Rectal smooth muscle tissue (tissue), 1 donor: ENCODE measurements around the gene C1QL1.
"Not testable (repeated sequence)": the region's sequence is repeated elsewhere in the genome, so short reads cannot be mapped to it uniquely, and the experiment has no call there.

Experiments
- H3K27ac ChIP-seq: one replicate; pipeline ENCODE4 v1.7.0; 2013; ENCODE audit warnings: low read depth, low read length, inconsistent platforms
- H3K27me3 ChIP-seq: one replicate; pipeline ENCODE4 v1.7.0; 2013; ENCODE audit warnings: low read length; ENCODE audit not compliant: control insufficient read depth, insufficient read depth
- H3K36me3 ChIP-seq: one replicate; pipeline ENCODE4 v1.7.0; 2013; ENCODE audit warnings: low read length; ENCODE audit not compliant: control insufficient read depth, insufficient read depth
- H3K4me1 ChIP-seq: one replicate; pipeline ENCODE4 v1.7.0; 2013; ENCODE audit warnings: low read length; ENCODE audit not compliant: control insufficient read depth, insufficient read depth
- H3K4me3 ChIP-seq: one replicate; pipeline ENCODE4 v1.7.0; 2013; ENCODE audit warnings: low read length
- H3K9ac ChIP-seq: one replicate; pipeline ENCODE4 v1.7.0; 2013; ENCODE audit warnings: low read length

The C1QL1 gene

GRCh38 chr17:44948315-44948795 lies 19.7 kb downstream of the C1QL1 start:
- H3K27ac ChIP-seq = no peak overlapping the region
- H3K27me3 ChIP-seq = no peaks in the 10 kb centered on the region
- no peaks in the 10 kb centered on the region for H3K36me3 ChIP-seq
- H3K4me1 ChIP-seq = peaks cover 3% of the 10 kb centered on the region
- peak overlapping the region; percentile 61 for H3K4me3 ChIP-seq
- H3K9ac ChIP-seq = no peak overlapping the region

GRCh38 chr17:44947461-44948314 lies 20.4 kb downstream of the C1QL1 start, which contains the start of gene KIF18B:
KIF18B (minus strand) TSS chr17:44947773; CDS start chr17:44936344, 11,429 bp downstream.
- H3K9ac ChIP-seq = peak within 1 kb of the TSS; percentile 4
- peak within 1 kb of the TSS; percentile 61 for H3K4me3 ChIP-seq
- H3K27me3 ChIP-seq = no peaks in the 10 kb centered on the region
- H3K27ac ChIP-seq = peak within 1 kb of the TSS; percentile 25
- no peaks in the 10 kb centered on the region for H3K36me3 ChIP-seq
- H3K4me1 ChIP-seq = peaks cover 3% of the 10 kb centered on the region

- H3K27me3 ChIP-seq, H3K9ac ChIP-seq, H3K36me3 ChIP-seq, H3K27ac ChIP-seq, H3K4me3 ChIP-seq, H3K4me1 ChIP-seq: not testable (repeated sequence)
Measured at GRCh38 chr17:44945652-44946051, 22.5 kb downstream of the C1QL1 start.

GRCh38 chr17:44942456-44942855 lies 25.6 kb downstream of the C1QL1 start:
- no peak overlapping the region for H3K4me3 ChIP-seq
- H3K4me1 ChIP-seq = peaks cover 3% of the 10 kb centered on the region
- H3K9ac ChIP-seq = no peak overlapping the region
- H3K36me3 ChIP-seq = no peaks in the 10 kb centered on the region
- H3K27me3 ChIP-seq = no peaks in the 10 kb centered on the region
- H3K27ac ChIP-seq = no peak overlapping the region

- H3K4me1 ChIP-seq = no peaks in the 10 kb centered on the region
- no peak overlapping the region for H3K9ac ChIP-seq
- H3K36me3 ChIP-seq = no peaks in the 10 kb centered on the region
- no peak overlapping the region for H3K27ac ChIP-seq
- no peaks in the 10 kb centered on the region for H3K27me3 ChIP-seq
- no peak overlapping the region for H3K4me3 ChIP-seq
Measured at GRCh38 chr17:44941712-44942331, 26.3 kb downstream of the C1QL1 start.

GRCh38 chr17:44940768-44941167 lies 27.3 kb downstream of the C1QL1 start:
- H3K4me1 ChIP-seq = no peaks in the 10 kb centered on the region
- H3K36me3 ChIP-seq = no peaks in the 10 kb centered on the region
- no peak overlapping the region for H3K4me3 ChIP-seq
- H3K27ac ChIP-seq = no peak overlapping the region
- no peaks in the 10 kb centered on the region for H3K27me3 ChIP-seq
- no peak overlapping the region for H3K9ac ChIP-seq

GRCh38 chr17:44940317-44940716 lies 27.8 kb downstream of the C1QL1 start:
- Histone ChIP-seq H3K36me3 (no peaks in the 10 kb centered on the region), H3K9ac (no peak overlapping the region), H3K4me1 (no peaks in the 10 kb centered on the region)

GRCh38 chr17:44935116-44935515 lies 33.0 kb downstream of the C1QL1 start:
- Histone ChIP-seq H3K36me3 (no peaks in the 10 kb centered on the region), H3K4me3 (no peak overlapping the region), H3K27ac (no peak overlapping the region)

More at GRCh38 chr17:44940317-44940716, 27.8 kb downstream of the C1QL1 start:
- Histone ChIP-seq H3K27me3 (no peaks in the 10 kb centered on the region), H3K27ac (no peak overlapping the region), H3K4me3 (no peak overlapping the region)

GRCh38 chr17:44934745-44935105 lies 33.4 kb downstream of the C1QL1 start:
- Histone ChIP-seq H3K4me1 (no peaks in the 10 kb centered on the region), H3K9ac (no peak overlapping the region), H3K27me3 (peaks cover 2% of the 10 kb centered on the region), H3K36me3 (no peaks in the 10 kb centered on the region), H3K27ac (no peak overlapping the region), H3K4me3 (no peak overlapping the region)

More at GRCh38 chr17:44935116-44935515, 33.0 kb downstream of the C1QL1 start:
- H3K9ac ChIP-seq = no peak overlapping the region
- H3K27me3 ChIP-seq = peaks cover 2% of the 10 kb centered on the region
- H3K4me1 ChIP-seq = no peaks in the 10 kb centered on the region

- no peaks in the 10 kb centered on the region for H3K4me1 ChIP-seq
- H3K9ac ChIP-seq = no peak overlapping the region
- H3K27ac ChIP-seq = no peak overlapping the region
- H3K27me3 ChIP-seq = peaks cover 2% of the 10 kb centered on the region
- H3K4me3 ChIP-seq = no peak overlapping the region
- no peaks in the 10 kb centered on the region for H3K36me3 ChIP-seq
Measured at GRCh38 chr17:44933824-44934744, 34.0 kb downstream of the C1QL1 start.

- Histone ChIP-seq H3K9ac (no peak overlapping the region), H3K27ac (no peak overlapping the region), H3K36me3 (no peaks in the 10 kb centered on the region), H3K4me1 (no peaks in the 10 kb centered on the region), H3K4me3 (no peak overlapping the region), H3K27me3 (peaks cover 2% of the 10 kb centered on the region)
Measured at GRCh38 chr17:44932787-44933097, 35.4 kb downstream of the C1QL1 start.
